OCI-LY1 (cell line): ENCODE data around the gene MANBA.

Source experiments
- H2AFZ ChIP-seq: fragments of 200-600 bp; sonication (generic), shearing (Covaris generic); 2 replicates; pipeline ENCODE4 v1.6.0; 2014; ENCODE audit warnings: antibody characterized with exemption, mild to moderate bottlenecking, low read length
- H3F3A ChIP-seq: fragments of 200-600 bp; sonication (generic), shearing (Covaris generic); 2 replicates; pipeline ENCODE4 v1.6.0; 2014; ENCODE audit warnings: mild to moderate bottlenecking, antibody characterized with exemption, low read length, moderate library complexity; ENCODE audit not compliant: insufficient read depth
- H3K27ac ChIP-seq: fragments of 200-600 bp; sonication (generic); 2 replicates; pipeline ENCODE4 v1.5.1; 2014; ENCODE audit warnings: low read length, mixed run types, mild to moderate bottlenecking, low read depth; ENCODE audit not compliant: poor library complexity, severe bottlenecking
- H3K27me3 ChIP-seq: fragments of 200-600 bp; sonication (generic); 2 replicates; pipeline ENCODE4 v1.6.0; 2014; ENCODE audit warnings: antibody characterized with exemption, mild to moderate bottlenecking, low read length, moderate library complexity; ENCODE audit not compliant: insufficient read depth
- H3K36me3 ChIP-seq: fragments of 200-600 bp; sonication (generic); 2 replicates; pipeline ENCODE4 v1.6.1; 2014; ENCODE audit warnings: mild to moderate bottlenecking, antibody characterized with exemption, low read length, moderate library complexity, mixed read lengths; ENCODE audit not compliant: insufficient read depth
- H3K4me1 ChIP-seq: fragments of 200-600 bp; sonication (generic); 2 replicates; pipeline ENCODE4 v1.5.1; 2014; ENCODE audit warnings: mild to moderate bottlenecking, low read length, moderate library complexity; ENCODE audit not compliant: insufficient read depth, severe bottlenecking
- H3K4me2 ChIP-seq: fragments of 200-600 bp; sonication (generic), shearing (Covaris generic); 2 replicates; pipeline ENCODE4 v1.6.1; 2014; ENCODE audit warnings: low read length
- H3K4me3 ChIP-seq: fragments of 200-600 bp; sonication (generic); 2 replicates; pipeline ENCODE4 v1.5.1; 2014; ENCODE audit warnings: low read length, low read depth, mild to moderate bottlenecking, mixed read lengths; ENCODE audit not compliant: poor library complexity, severe bottlenecking
- H3K79me2 ChIP-seq: fragments of 200-600 bp; shearing (Covaris generic); 2 replicates; pipeline ENCODE4 v1.6.1; 2016; ENCODE audit warnings: mixed run types, low read length, mixed read lengths; ENCODE audit not compliant: insufficient read depth
- H3K9ac ChIP-seq: fragments of 200-600 bp; sonication (generic), shearing (Covaris generic); 2 replicates; pipeline ENCODE4 v1.6.1; 2014; ENCODE audit warnings: mild to moderate bottlenecking, low read length, mixed read lengths
- H3K9me2 ChIP-seq: fragments of 200-600 bp; sonication (generic), shearing (Covaris generic); 2 replicates; pipeline ENCODE4 v1.6.1; 2014; ENCODE audit warnings: low read depth, mild to moderate bottlenecking, low read length, mixed read lengths
- H3K9me3 ChIP-seq: fragments of 200-600 bp; shearing (Covaris generic); 2 replicates; pipeline ENCODE4 v1.6.1; 2014; ENCODE audit warnings: low read length, mixed read lengths
- H4K20me1 ChIP-seq: fragments of 200-600 bp; sonication (generic), shearing (Covaris generic); 2 replicates; pipeline ENCODE4 v1.6.0; 2016; ENCODE audit warnings: mild to moderate bottlenecking, low read length; ENCODE audit not compliant: insufficient read depth
- CTCF ChIP-seq: fragments of 200-600 bp; sonication (generic), shearing (Covaris generic); IDR thresholded peaks from 2 replicates; pipeline ENCODE4 v1.5.1; 2017; ENCODE audit warnings: mild to moderate bottlenecking, antibody characterized with exemption, low read length, moderate library complexity, mixed read lengths
- EZH2 ChIP-seq: fragments of 200-600 bp; sonication (generic), shearing (Covaris generic); IDR thresholded peaks from 2 replicates; pipeline ENCODE4 v1.8.0; 2017; ENCODE audit warnings: borderline replicate concordance, mixed run types, mild to moderate bottlenecking, antibody characterized with exemption, low read length, moderate library complexity, mixed read lengths

MANBA gene

GRCh38 chr4:102786279-102786678 is 25.5 kb upstream of the MANBA start:
- H3K9me3 ChIP-seq = no peaks in the 10 kb centered on the region
- no peak overlapping the region for H3K4me2 ChIP-seq
- 0 out of 2 replicates have a peak, but pooled peaks cover 4% of the 10 kb centered on the region for H3F3A ChIP-seq
- H3K9ac ChIP-seq = no peak overlapping the region
- no peak overlapping the region for H3K4me3 ChIP-seq
- no peaks in the 10 kb centered on the region for H3K79me2 ChIP-seq
- no peaks in the 10 kb centered on the region for H3K27me3 ChIP-seq
- H3K36me3 ChIP-seq = no peaks in the 10 kb centered on the region
- no peaks in the 10 kb centered on the region for H3K4me1 ChIP-seq
- no peaks in the 10 kb centered on the region for H4K20me1 ChIP-seq
- TF ChIP-seq CTCF (no peak), EZH2 (no peak)
- H3K27ac ChIP-seq = no peak overlapping the region
- no peaks in the 10 kb centered on the region for H3K9me2 ChIP-seq
- no peak overlapping the region for H2AFZ ChIP-seq

- Histone ChIP-seq H3K27ac (no peak overlapping the region), H3K4me2 (no peak overlapping the region), H3F3A (no peaks in the 10 kb centered on the region), H4K20me1 (no peaks in the 10 kb centered on the region), H3K36me3 (no peaks in the 10 kb centered on the region), H3K27me3 (no peaks in the 10 kb centered on the region; the same call in 1 of the 2 replicates), H3K4me3 (no peak overlapping the region), H3K9ac (no peak overlapping the region), H3K4me1 (no peaks in the 10 kb centered on the region), H3K9me3 (no peaks in the 10 kb centered on the region), H3K79me2 (no peaks in the 10 kb centered on the region), H3K9me2 (no peaks in the 10 kb centered on the region), H2AFZ (no peak overlapping the region)
- no peak for TF ChIP-seq CTCF
- TF ChIP-seq EZH2 = no peak
Measured at GRCh38 chr4:102783006-102783405, 22.2 kb upstream of the MANBA start.

GRCh38 chr4:102781570-102781969 is 20.8 kb upstream of the MANBA start:
- H3K27ac ChIP-seq = no peak overlapping the region
- no peaks in the 10 kb centered on the region for H3K4me1 ChIP-seq
- H3K9me2 ChIP-seq = no peaks in the 10 kb centered on the region
- H3K27me3 ChIP-seq = no peaks in the 10 kb centered on the region; the same call in 1 of the 2 replicates
- TF ChIP-seq CTCF (no peak), EZH2 (no peak)
- H3K36me3 ChIP-seq = no peaks in the 10 kb centered on the region
- no peaks in the 10 kb centered on the region for H3F3A ChIP-seq
- H3K9ac ChIP-seq = no peak overlapping the region
- no peak overlapping the region for H3K4me3 ChIP-seq
- no peaks in the 10 kb centered on the region for H4K20me1 ChIP-seq
- no peaks in the 10 kb centered on the region for H3K79me2 ChIP-seq
- H3K9me3 ChIP-seq = no peaks in the 10 kb centered on the region
- H3K4me2 ChIP-seq = no peak overlapping the region
- H2AFZ ChIP-seq = no peak overlapping the region
